Activated CD8-positive, alpha-beta T cell treated with anti-CD3 and anti-CD28 coated beads for 36 hours (primary cell): ENCODE measurements around the gene SPAG16. TPM values are rescaled to one million over a fixed set of nuclear protein-coding genes. Genes with fewer than 3 reads are reported as not detected.

Experiments
- ATAC-seq: fragments of 200-7000 bp; cut with Tn5 transposase; one replicate; pipeline ENCODE4 v1.10.0; 2021; ENCODE audit warnings: mild to moderate bottlenecking, moderate library complexity
- CTCF ChIA-PET: fragments of 350-600 bp; sonication (Branson Sonifier 250); formaldehyde crosslinking; loops from one replicate; lab custom pipeline; 2021; ENCODE audit warnings: antibody characterized with exemption; lab: Charles Lee
- POLR2A ChIA-PET: fragments of 350-600 bp; sonication (Branson Sonifier 250); formaldehyde crosslinking; loops from one replicate; lab custom pipeline; 2021; ENCODE audit warnings: antibody characterized with exemption; lab: Charles Lee
- DNase-seq: peaks from one replicate; pipeline ENCODE4 v3.0.0-alpha.2; 2020
- H3K27ac Mint-ChIP-seq: one replicate; pipeline ENCODE4 v1.8.0; 2021; ENCODE audit warnings: mild to moderate bottlenecking, mixed read lengths
- H3K27me3 Mint-ChIP-seq: one replicate; pipeline ENCODE4 v1.8.0; 2021; ENCODE audit warnings: mixed read lengths
- H3K36me3 Mint-ChIP-seq: one replicate; pipeline ENCODE4 v1.8.0; 2021; ENCODE audit warnings: low read depth, mixed read lengths
- H3K4me1 Mint-ChIP-seq: one replicate; pipeline ENCODE4 v1.8.0; 2021; ENCODE audit warnings: low read depth, mixed read lengths
- H3K4me3 Mint-ChIP-seq: one replicate; pipeline ENCODE4 v1.8.0; 2021; ENCODE audit warnings: mild to moderate bottlenecking, moderate library complexity, mixed read lengths
- H3K9me3 Mint-ChIP-seq: one replicate; pipeline ENCODE4 v1.8.0; 2021; ENCODE audit warnings: mixed read lengths
- CTCF ChIP-seq: fragments of 200-600 bp; IDR thresholded peaks from one replicate; pipeline ENCODE4 v1.8.0; 2022; ENCODE audit warnings: antibody characterized with exemption, mild to moderate bottlenecking
- intact Hi-C: fragments of 100-400 bp; cut with micrococcal nuclease; formaldehyde crosslinking; loops from one replicate; pipeline ENCODE4 v1.10.0; 2022
- total RNA-seq, 2 experiments: library from RNA; stranded (reverse); gene quantifications; one replicate each; pipeline ENCODE4 v1.2.3, GENCODE V29; 2021

SPAG16 gene
- total RNA-seq, 2 experiments from 2014 or later = 9.4 to 11.7 TPM

DNA sequence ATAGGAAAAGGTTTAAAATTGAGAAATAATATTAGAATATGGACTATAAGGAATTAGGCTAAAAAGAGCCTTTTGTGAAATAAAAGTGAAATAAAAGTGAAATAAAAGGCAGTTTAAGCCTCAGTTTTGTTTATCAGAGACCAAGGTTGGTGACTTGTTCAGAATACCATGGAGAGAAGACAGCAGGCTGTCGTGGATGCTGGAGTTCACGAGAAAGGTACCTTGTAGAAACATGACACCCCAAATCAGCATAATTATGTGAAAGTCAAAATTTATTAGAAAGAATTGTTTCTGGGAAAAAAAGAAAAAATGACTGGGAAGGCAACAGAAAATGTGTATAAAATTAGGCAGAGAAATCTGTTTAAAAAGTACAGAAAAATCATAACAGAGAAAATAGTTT lies 46.5 kb upstream of the SPAG16 start:
- ChIA-PET POLR2A (no interaction called here), CTCF (no interaction called here)
- Mint-ChIP-seq H3K36me3 (peaks cover 2% of the 10 kb centered on the region), H3K27me3 (peaks cover 3% of the 10 kb centered on the region), H3K4me1 (peaks cover 30% of the 10 kb centered on the region), H3K4me3 (peak overlapping the region; percentile 49), H3K9me3 (no peaks in the 10 kb centered on the region), H3K27ac (peak overlapping the region; percentile 79)
- no peak for TF ChIP-seq CTCF
- intact Hi-C loops = loop anchor here (10.0 kb wide), 1 partner anchor 223 kb away; no protein-coding TSS in a partner anchor
- DNase-seq = no peak
- ATAC-seq = no peak

GRCh38 chr2:213238753-213239495 lies 45.3 kb upstream of the SPAG16 start:
- intact Hi-C loops = loop anchor here (10.0 kb wide), 1 partner anchor 224 kb away; no protein-coding TSS in a partner anchor
- Mint-ChIP-seq H3K36me3 (peaks cover 2% of the 10 kb centered on the region), H3K4me1 (peaks cover 25% of the 10 kb centered on the region), H3K27me3 (no peaks in the 10 kb centered on the region), H3K9me3 (no peaks in the 10 kb centered on the region), H3K4me3 (peak overlapping the region; percentile 57), H3K27ac (peak overlapping the region; percentile 70)
- POLR2A ChIA-PET = no interaction called here
- no peak for ATAC-seq
- CTCF ChIA-PET = no interaction called here
- no peak for TF ChIP-seq CTCF
- no peak for DNase-seq

- Mint-ChIP-seq H3K4me3 (peak overlapping the region; percentile 6), H3K27me3 (no peaks in the 10 kb centered on the region), H3K4me1 (peaks cover 18% of the 10 kb centered on the region), H3K36me3 (peaks cover 2% of the 10 kb centered on the region), H3K27ac (peak overlapping the region; percentile 54), H3K9me3 (no peaks in the 10 kb centered on the region)
- ChIA-PET POLR2A (no interaction called here), CTCF (interaction anchor here (1.4 to 2.1 kb wide), 2 partner anchors 10 to 88 kb away, joined by 4 to 6 read pairs; no protein-coding TSS in a partner anchor)
- no peak for TF ChIP-seq CTCF
- DNase-seq (no peak), ATAC-seq (no peak)
- intact Hi-C loops = loop anchor here (5.0 kb wide), 1 partner anchor 380 kb away; no protein-coding TSS in a partner anchor
Measured at GRCh38 chr2:213241817-213242216, 42.4 kb upstream of the SPAG16 start.

- DNase-seq (no peak), ATAC-seq (no peak)
- ChIA-PET POLR2A (no interaction called here), CTCF (interaction anchor here (1.4 to 2.1 kb wide), 2 partner anchors 9 to 89 kb away, joined by 4 to 6 read pairs; no protein-coding TSS in a partner anchor)
- Mint-ChIP-seq H3K27ac (no peak overlapping the region), H3K4me1 (peaks cover 18% of the 10 kb centered on the region), H3K36me3 (peaks cover 2% of the 10 kb centered on the region), H3K27me3 (no peaks in the 10 kb centered on the region), H3K9me3 (no peaks in the 10 kb centered on the region), H3K4me3 (no peak overlapping the region)
- TF ChIP-seq CTCF = no peak
- intact Hi-C loops = loop anchor here (5.0 kb wide), 1 partner anchor 380 kb away; no protein-coding TSS in a partner anchor
Measured at GRCh38 chr2:213242653-213243052, 41.6 kb upstream of the SPAG16 start.
